Karpas-422 (cell line): ENCODE data around the gene SLC14A1. TPM values are rescaled to one million over a fixed set of nuclear protein-coding genes. Genes with fewer than 3 reads are reported as not detected.
A peak's percentile ranks its signal among the peaks of the same experiment; 100 is the strongest.
"Not testable (repeated sequence)": the region's sequence is repeated elsewhere in the genome, so short reads cannot be mapped to it uniquely, and the experiment has no call there.

Experiments
- DNase-seq: peaks from one replicate; pipeline ENCODE4 v3.0.0-alpha.2; 2015
- H2AFZ ChIP-seq: fragments of 200-600 bp; sonication (generic); 2 replicates; pipeline ENCODE4 v1.6.1; 2014; ENCODE audit warnings: antibody characterized with exemption, low read length, mixed read lengths
- H3K27ac ChIP-seq: fragments of 200-600 bp; sonication (generic); 2 replicates; pipeline ENCODE4 v1.5.1; 2014; ENCODE audit warnings: mild to moderate bottlenecking, low read length, moderate library complexity
- H3K27me3 ChIP-seq: fragments of 200-600 bp; sonication (generic); 2 replicates; pipeline ENCODE4 v1.6.1; 2014; ENCODE audit warnings: low read length, mixed read lengths
- H3K36me3 ChIP-seq: fragments of 200-600 bp; sonication (generic); 2 replicates; pipeline ENCODE4 v1.6.1; 2014; ENCODE audit warnings: low read length, mixed read lengths; ENCODE audit not compliant: insufficient read depth
- H3K4me1 ChIP-seq: fragments of 200-600 bp; sonication (generic); 2 replicates; pipeline ENCODE4 v1.6.1; 2014; ENCODE audit warnings: mild to moderate bottlenecking, low read length, mixed read lengths
- H3K4me2 ChIP-seq: fragments of 200-600 bp; sonication (generic); 2 replicates; pipeline ENCODE4 v1.6.1; 2014; ENCODE audit warnings: low read length, low read depth, mild to moderate bottlenecking; ENCODE audit not compliant: poor library complexity, severe bottlenecking
- H3K4me3 ChIP-seq: fragments of 200-600 bp; sonication (generic); 2 replicates; pipeline ENCODE4 v1.5.1; 2014; ENCODE audit warnings: mild to moderate bottlenecking, antibody characterized with exemption, low read length, mixed read lengths
- H3K79me2 ChIP-seq: fragments of 200-600 bp; sonication (generic); 2 replicates; pipeline ENCODE4 v1.6.1; 2014; ENCODE audit warnings: mild to moderate bottlenecking, low read length, mixed read lengths
- H3K9ac ChIP-seq: fragments of 200-600 bp; sonication (generic); 2 replicates; pipeline ENCODE4 v1.6.0; 2014; ENCODE audit warnings: low read length
- H3K9me2 ChIP-seq: fragments of 200-600 bp; sonication (generic), shearing (Covaris generic); replicated peaks from 2 replicates; pipeline ENCODE4 v1.6.0; 2014; ENCODE audit warnings: mild to moderate bottlenecking, low read length, moderate library complexity; ENCODE audit not compliant: insufficient read depth
- H3K9me3 ChIP-seq: fragments of 300-700, 200-600 bp; sonication (generic); 2 replicates; pipeline ENCODE4 v1.6.1; 2014; ENCODE audit warnings: low read length, mixed read lengths
- H4K20me1 ChIP-seq: fragments of 200-600 bp; sonication (generic); 2 replicates; pipeline ENCODE4 v1.6.1; 2014; ENCODE audit warnings: mild to moderate bottlenecking, antibody characterized with exemption, low read length, low read depth; ENCODE audit not compliant: insufficient read depth
- total RNA-seq: library from RNA; depleted of rRNA; stranded (reverse); fragments of >200 nt; shearing (Covaris generic); gene quantifications from 2 replicates; pipeline ENCODE4 v1.2.3, GENCODE V29; 2014; ENCODE audit warnings: low replicate concordance

Gene SLC14A1
- total RNA-seq, 1 experiment from 2014 or later, result not detected

GRCh38 chr18:45753286-45753685 is 29.3 kb downstream of the SLC14A1 start:
- H3K27ac ChIP-seq, result peak overlapping the region; percentile 89; the same call in 1 of the 2 replicates
- H3K9me3 ChIP-seq, result no peaks in the 10 kb centered on the region
- H3K4me3 ChIP-seq, result no peak overlapping the region
- H3K9ac ChIP-seq, result no peak overlapping the region
- peak overlapping the region; percentile 75 for H2AFZ ChIP-seq
- H3K4me1 ChIP-seq, result peaks cover 66% of the 10 kb centered on the region
- no peak for DNase-seq
- H3K9me2 ChIP-seq, result no peaks in the 10 kb centered on the region
- H3K79me2 ChIP-seq, result no peaks in the 10 kb centered on the region
- H3K36me3 ChIP-seq, result no peaks in the 10 kb centered on the region
- H3K4me2 ChIP-seq, result no peak overlapping the region
- no peaks in the 10 kb centered on the region for H4K20me1 ChIP-seq
- H3K27me3 ChIP-seq, result no peaks in the 10 kb centered on the region

- Histone ChIP-seq H2AFZ (no peak overlapping the region), H3K36me3 (no peaks in the 10 kb centered on the region), H3K9me2 (no peaks in the 10 kb centered on the region), H3K4me2 (no peak overlapping the region), H3K79me2 (no peaks in the 10 kb centered on the region), H4K20me1 (no peaks in the 10 kb centered on the region), H3K9me3 (no peaks in the 10 kb centered on the region), H3K4me1 (peaks cover 65% of the 10 kb centered on the region), H3K27ac (no peak overlapping the region), H3K4me3 (no peak overlapping the region), H3K9ac (no peak overlapping the region), H3K27me3 (no peaks in the 10 kb centered on the region)
- DNase-seq, result no peak
These were observed 32.0 kb downstream of the SLC14A1 start for GRCh38 chr18:45755934-45756333.

GRCh38 chr18:45757005-45757404 is 33.0 kb downstream of the SLC14A1 start:
- no peaks in the 10 kb centered on the region for H3K79me2 ChIP-seq
- H3K4me3 ChIP-seq, result no peak overlapping the region
- no peak overlapping the region for H3K4me2 ChIP-seq

GRCh38 chr18:45757644-45758043 is 33.7 kb downstream of the SLC14A1 start:
- not testable (repeated sequence) for DNase-seq, H2AFZ ChIP-seq, H3K27ac ChIP-seq, H3K9ac ChIP-seq, H3K9me2 ChIP-seq, H3K4me3 ChIP-seq, H3K79me2 ChIP-seq, H3K36me3 ChIP-seq, H4K20me1 ChIP-seq, H3K9me3 ChIP-seq, H3K4me2 ChIP-seq, H3K27me3 ChIP-seq
- peaks cover 64% of the 10 kb centered on the region for H3K4me1 ChIP-seq

More at GRCh38 chr18:45757005-45757404, 33.0 kb downstream of the SLC14A1 start:
- Histone ChIP-seq H3K9me3 (no peaks in the 10 kb centered on the region), H3K9ac (no peak overlapping the region), H3K9me2 (no peaks in the 10 kb centered on the region), H3K36me3 (no peaks in the 10 kb centered on the region), H4K20me1 (no peaks in the 10 kb centered on the region), H3K27me3 (no peaks in the 10 kb centered on the region), H2AFZ (0 out of 2 replicates have a peak overlapping the region, but pooled peaks have one; percentile 27), H3K4me1 (peaks cover 65% of the 10 kb centered on the region), H3K27ac (no peak overlapping the region)
- no peak for DNase-seq

- no peak overlapping the region for H2AFZ ChIP-seq
- peak overlapping the region; percentile 58 for H3K4me3 ChIP-seq
- H3K4me2 ChIP-seq, result peak overlapping the region; percentile 79
- H3K4me1 ChIP-seq, result peaks cover 64% of the 10 kb centered on the region
- H3K36me3 ChIP-seq, result no peaks in the 10 kb centered on the region
- no peaks in the 10 kb centered on the region for H3K79me2 ChIP-seq
- peak overlapping the region; percentile 98 for H3K27ac ChIP-seq
- H3K9ac ChIP-seq, result peak overlapping the region; percentile 76
- H3K27me3 ChIP-seq, result no peaks in the 10 kb centered on the region
- no peaks in the 10 kb centered on the region for H3K9me3 ChIP-seq
- peak; percentile 97 for DNase-seq
- no peaks in the 10 kb centered on the region for H3K9me2 ChIP-seq
- no peaks in the 10 kb centered on the region for H4K20me1 ChIP-seq
These were observed 36.6 kb downstream of the SLC14A1 start for GRCh38 chr18:45760462-45761036.

GRCh38 chr18:45761512-45762114 is 37.6 kb downstream of the SLC14A1 start:
- peak overlapping the region; percentile 76 for H3K9ac ChIP-seq
- H3K4me1 ChIP-seq, result peaks cover 56% of the 10 kb centered on the region
- H3K27me3 ChIP-seq, result no peaks in the 10 kb centered on the region
- no peaks in the 10 kb centered on the region for H3K9me2 ChIP-seq
- no peaks in the 10 kb centered on the region for H4K20me1 ChIP-seq
- H3K36me3 ChIP-seq, result no peaks in the 10 kb centered on the region
- no peaks in the 10 kb centered on the region for H3K9me3 ChIP-seq
- peak; percentile 95 for DNase-seq
- no peak overlapping the region for H2AFZ ChIP-seq
- no peaks in the 10 kb centered on the region for H3K79me2 ChIP-seq
- peak overlapping the region; percentile 79 for H3K4me2 ChIP-seq
- peak overlapping the region; percentile 98 for H3K27ac ChIP-seq
- peak overlapping the region; percentile 22; the same call in 1 of the 2 replicates for H3K4me3 ChIP-seq

GRCh38 chr18:45764000-45764686 is 40.2 kb downstream of the SLC14A1 start:
- peak overlapping the region; percentile 14; the same call in 1 of the 2 replicates for H3K27ac ChIP-seq
- peaks cover 45% of the 10 kb centered on the region for H3K4me1 ChIP-seq
- H4K20me1 ChIP-seq, result no peaks in the 10 kb centered on the region
- peak overlapping the region; percentile 71 for H2AFZ ChIP-seq
- no peaks in the 10 kb centered on the region for H3K9me2 ChIP-seq
- no peak overlapping the region for H3K4me3 ChIP-seq
- DNase-seq, result peak; percentile 50
- no peaks in the 10 kb centered on the region for H3K27me3 ChIP-seq
- no peaks in the 10 kb centered on the region for H3K79me2 ChIP-seq
- H3K4me2 ChIP-seq, result no peak overlapping the region
- H3K9me3 ChIP-seq, result no peaks in the 10 kb centered on the region
- no peak overlapping the region for H3K9ac ChIP-seq
- no peaks in the 10 kb centered on the region for H3K36me3 ChIP-seq

GRCh38 chr18:45765796-45766195 is 41.8 kb downstream of the SLC14A1 start:
- DNase-seq, result no peak
- Histone ChIP-seq H3K4me3 (no peak overlapping the region), H3K9me2 (no peaks in the 10 kb centered on the region), H3K36me3 (no peaks in the 10 kb centered on the region), H3K27ac (no peak overlapping the region), H3K27me3 (no peaks in the 10 kb centered on the region), H3K9ac (no peak overlapping the region), H4K20me1 (no peaks in the 10 kb centered on the region), H3K79me2 (no peaks in the 10 kb centered on the region), H3K4me1 (peaks cover 31% of the 10 kb centered on the region), H3K9me3 (no peaks in the 10 kb centered on the region), H3K4me2 (no peak overlapping the region), H2AFZ (no peak overlapping the region)
